Panc1 (cell line): Measurements from ENCODE around the gene CHP2. TPM values are rescaled to one million over a fixed set of nuclear protein-coding genes. Genes with fewer than 3 reads are reported as not detected.

Experiments
- ATAC-seq: fragments of 200-7000 bp; cut with Tn5 transposase; 2 replicates; pipeline ENCODE4 v1.9.1; 2020; ENCODE audit warnings: mild to moderate bottlenecking, moderate library complexity
- Bru-seq: library from RNA; stranded (reverse); fragments of 400-500 nt; gene quantifications from one replicate; lab custom pipeline; 2021; lab: Mats Ljungman, UMichigan
- BruChase-seq, 2 experiments: library from RNA; stranded (reverse); fragments of 400-500 nt; gene quantifications; one replicate each; lab custom pipeline; 2021; lab: Mats Ljungman, UMichigan
- BruUV-seq: library from RNA; stranded (reverse); fragments of 400-500 nt; replicated peaks from 2 replicates; lab custom pipeline; 2021; lab: Mats Ljungman, UMichigan
- CTCF ChIA-PET: fragments of 300-600 bp; sonication (Branson Sonifier 250); formaldehyde crosslinking; loops from one replicate; lab custom pipeline; 2022; ENCODE audit warnings: antibody characterized with exemption; lab: Charles Lee
- POLR2A ChIA-PET: fragments of 300-600 bp; sonication (Branson Sonifier 250); formaldehyde crosslinking; loops from one replicate; lab custom pipeline; 2022; ENCODE audit warnings: antibody characterized with exemption; lab: Charles Lee
- DNase-seq: peaks from one replicate; pipeline ENCODE4 v3.0.0-alpha.2; 2010; ENCODE audit warnings: low read depth, low spot score
- H3K27ac ChIP-seq: 2 replicates; pipeline ENCODE4 v1.5.1; 2011; ENCODE audit warnings: mild to moderate bottlenecking, low read length, inconsistent platforms
- H3K27me3 ChIP-seq: fragments of 200-500 bp; sonication (Bioruptor generic); 2 replicates; pipeline ENCODE4 v1.6.0; 2014; ENCODE audit warnings: low read length, inconsistent platforms; ENCODE audit not compliant: control insufficient read depth, insufficient read depth
- H3K36me3 ChIP-seq: fragments of 200-500 bp; sonication (Bioruptor generic); 2 replicates; pipeline ENCODE4 v1.5.1; 2014; ENCODE audit warnings: inconsistent platforms, mild to moderate bottlenecking, low read length, moderate library complexity; ENCODE audit not compliant: control insufficient read depth, insufficient read depth
- H3K4me1 ChIP-seq: 2 replicates; pipeline ENCODE4 v1.5.1; 2011; ENCODE audit warnings: inconsistent platforms, mild to moderate bottlenecking, low read length, moderate library complexity; ENCODE audit not compliant: control insufficient read depth, insufficient read depth
- H3K4me3 ChIP-seq, 2 experiments: 2 replicates each; pipeline ENCODE4 v1.5.1; 2011 to 2012; ENCODE audit warnings: low read depth in 2 of 2, low read length in 2 of 2, mild to moderate bottlenecking in 2 of 2, inconsistent platforms in 1 of 2, moderate library complexity in 1 of 2
- H3K9me3 ChIP-seq: fragments of 200-500 bp; sonication (Bioruptor generic); 2 replicates; pipeline ENCODE4 v1.5.1; 2014; ENCODE audit warnings: low read depth, mild to moderate bottlenecking, inconsistent platforms, low read length, moderate library complexity; ENCODE audit not compliant: control insufficient read depth, insufficient read depth
- POLR2AphosphoS5 ChIP-seq: IDR thresholded peaks from 2 replicates; pipeline ENCODE4 v1.6.1; 2012; ENCODE audit warnings: mild to moderate bottlenecking, low read depth, low read length, moderate library complexity
- REST ChIP-seq, 2 experiments: IDR thresholded peaks; 2 replicates each; pipeline ENCODE4 v1.6.1; 2011 to 2012; ENCODE audit warnings: low read depth in 2 of 2, control low read depth in 1 of 2, low read length in 1 of 2, mild to moderate bottlenecking in 1 of 2, moderate library complexity in 1 of 2; ENCODE audit not compliant: insufficient read depth in 1 of 2
- SIN3A ChIP-seq: IDR thresholded peaks from 2 replicates; pipeline ENCODE4 v1.6.1; 2012; ENCODE audit warnings: low read depth, mild to moderate bottlenecking, low read length, moderate library complexity, borderline replicate concordance; ENCODE audit not compliant: insufficient read depth
- TCF7L2 ChIP-seq: IDR thresholded peaks from 2 replicates; pipeline ENCODE4 v1.6.1; 2011; ENCODE audit warnings: mild to moderate bottlenecking, low read depth, low read length, inconsistent platforms
- in situ Hi-C: cut with HindIII; loops from 2 replicates; pipeline ENCODE4 v1.10.0; 2016; ENCODE audit warnings: low sequenced_read_pairs, low pct_unique_long_range_greater_than_20kb
- intact Hi-C: fragments of 100-400 bp; cut with micrococcal nuclease; formaldehyde crosslinking; loops from one replicate; pipeline ENCODE4 v1.10.0; 2022; ENCODE audit not compliant: unreplicated experiment
- long read RNA-seq: library from polyadenylated mRNA; unstranded; transcript quantifications from one replicate; pipeline ENCODE4 v2.0.0, GENCODE V29; 2021; ENCODE audit not compliant: unreplicated experiment
- polyA plus RNA-seq: library from polyadenylated mRNA; unstranded; fragments of >200 nt; gene quantifications from one replicate; pipeline ENCODE4 v1.2.1, GENCODE V29; 2012; ENCODE audit warnings: missing spikeins; ENCODE audit not compliant: insufficient read length
- total RNA-seq: library from RNA; stranded (reverse); gene quantifications from one replicate; pipeline ENCODE4 v1.2.1, GENCODE V29; 2021; ENCODE audit not compliant: unreplicated experiment
- TF ChIP-seq, protein P1 (sequence below): fragments of 450-650 bp; IDR thresholded peaks from 2 replicates; pipeline ENCODE4 v1.5.1; 2017; ENCODE audit warnings: mild to moderate bottlenecking

The CHP2 gene
- total RNA-seq (not detected), Bru-seq, nascent RNA (not detected), BruChase-seq, experiment 1, labeled RNA remaining after a 2-hour chase (percentile 21 among the genes with signal in this experiment), BruChase-seq, experiment 2, labeled RNA remaining after a 6-hour chase (percentile 22 among the genes with signal in this experiment)
- 0.10 TPM for polyA plus RNA-seq
- long read RNA-seq, result 0 reads

GRCh38 chr16:23754594-23755483, at the start of gene CHP2:
CHP2 (plus strand) TSS chr16:23755026; CDS start chr16:23755050, 24 bp downstream.
- Histone ChIP-seq H3K36me3 (no peaks in the 10 kb centered on the region), H3K27ac (no peak within 1 kb of the TSS), H3K4me1 (peaks cover 3% of the 10 kb centered on the region; the same call in 1 of the 2 replicates), H3K4me3 (peak within 1 kb of the TSS; percentile 26 to 38), H3K27me3 (peaks cover 12% of the 10 kb centered on the region), H3K9me3 (no peaks in the 10 kb centered on the region)
- intact Hi-C loops (no loop called here), in situ Hi-C loops (no loop called here)
- POLR2A ChIA-PET, result no interaction called here
- TF ChIP-seq REST (IDR thresholded peaks at IDR 0.05; ENCODE audit: insufficient read depth in 1 of 2, low read depth in 2 of 2, low read length in 1 of 2) (no peak), SIN3A (no peak), POLR2AphosphoS5 (no peak), TCF7L2 (no peak)
- TF ChIP-seq, protein P1, sequence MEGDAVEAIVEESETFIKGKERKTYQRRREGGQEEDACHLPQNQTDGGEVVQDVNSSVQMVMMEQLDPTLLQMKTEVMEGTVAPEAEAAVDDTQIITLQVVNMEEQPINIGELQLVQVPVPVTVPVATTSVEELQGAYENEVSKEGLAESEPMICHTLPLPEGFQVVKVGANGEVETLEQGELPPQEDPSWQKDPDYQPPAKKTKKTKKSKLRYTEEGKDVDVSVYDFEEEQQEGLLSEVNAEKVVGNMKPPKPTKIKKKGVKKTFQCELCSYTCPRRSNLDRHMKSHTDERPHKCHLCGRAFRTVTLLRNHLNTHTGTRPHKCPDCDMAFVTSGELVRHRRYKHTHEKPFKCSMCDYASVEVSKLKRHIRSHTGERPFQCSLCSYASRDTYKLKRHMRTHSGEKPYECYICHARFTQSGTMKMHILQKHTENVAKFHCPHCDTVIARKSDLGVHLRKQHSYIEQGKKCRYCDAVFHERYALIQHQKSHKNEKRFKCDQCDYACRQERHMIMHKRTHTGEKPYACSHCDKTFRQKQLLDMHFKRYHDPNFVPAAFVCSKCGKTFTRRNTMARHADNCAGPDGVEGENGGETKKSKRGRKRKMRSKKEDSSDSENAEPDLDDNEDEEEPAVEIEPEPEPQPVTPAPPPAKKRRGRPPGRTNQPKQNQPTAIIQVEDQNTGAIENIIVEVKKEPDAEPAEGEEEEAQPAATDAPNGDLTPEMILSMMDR, result no peak
- CTCF ChIA-PET, result no interaction called here
- ATAC-seq (peak; percentile 57), DNase-seq (no peak)
- BruUV-seq, result no TSS peak

- ATAC-seq (no peak), DNase-seq (no peak)
- CTCF ChIA-PET, result no interaction called here
- Histone ChIP-seq H3K27me3 (no peaks in the 10 kb centered on the region), H3K27ac (no peak overlapping the region), H3K36me3 (no peaks in the 10 kb centered on the region), H3K4me3 (no peak overlapping the region), H3K4me1 (no peaks in the 10 kb centered on the region), H3K9me3 (peaks cover 4% of the 10 kb centered on the region; the same call in 1 of the 2 replicates)
- POLR2A ChIA-PET, result no interaction called here
- intact Hi-C loops (no loop called here), in situ Hi-C loops (no loop called here)
- no TSS peak for BruUV-seq
- no peak for TF ChIP-seq TCF7L2
- no peak for TF ChIP-seq POLR2AphosphoS5
- no peak for TF ChIP-seq REST (IDR thresholded peaks at IDR 0.05; ENCODE audit: insufficient read depth in 1 of 2, low read depth in 2 of 2, low read length in 1 of 2)
- no peak for TF ChIP-seq SIN3A
- TF ChIP-seq, protein P1, result no peak
Measured at GRCh38 chr16:23705517-23705902, 49.3 kb upstream of the CHP2 start.
